ENCODE measurements around the gene GCSAM. TPM values are rescaled to one million over a fixed set of nuclear protein-coding genes. Genes with fewer than 3 reads are reported as not detected.

GCSAM gene
- total and polyA plus RNA-seq, 4 experiments from 2014 or later: 36.8 to 42.1 (median 41.1) TPM

GRCh38 chr3:112143689-112144088, 10.6 kb upstream of the GCSAM start:
- ChIA-PET CTCF (ENCODE audit: partially characterized antibody) (interaction anchor here (1.6 kb wide), 1 partner anchor 150 kb away, joined by 4 read pairs; the partner anchor contains the start of gene SLC9C1), POLR2A (ENCODE audit: partially characterized antibody) (no interaction called here)
- H3K4me3 ChIP-seq (ENCODE audit: low read length in 2 of 2): no peak overlapping the region
- peak overlapping the region; percentile 44 to 89 (median 83) for H3K27ac Mint-ChIP-seq
- peak overlapping the region; percentile 71 to 88 (median 84) for H3K4me3 Mint-ChIP-seq
- H3K9me3 Mint-ChIP-seq: peaks cover 0 to 38% (median 21%) of the 10 kb centered on the region in 8 donors
- no peak for DNase-seq
- no peaks in the 10 kb centered on the region for H3K36me3 ChIP-seq (ENCODE audit: insufficient read depth, low read length)
- peaks cover 9 to 11% of the 10 kb centered on the region in 2 donors for H3K36me3 Mint-ChIP-seq
- H3K4me1 Mint-ChIP-seq: peaks cover 8 to 13% (median 10%) of the 10 kb centered on the region in 4 donors
- H3K27ac ChIP-seq (ENCODE audit: low read depth, low read length): no peak overlapping the region
- peaks cover 7% of the 10 kb centered on the region for H3K4me1 ChIP-seq (ENCODE audit: insufficient read depth, low read length)
- H3K9me3 ChIP-seq (ENCODE audit: control insufficient read depth in 1 of 2, low read length in 2 of 2): peaks cover 0 to 4% of the 10 kb centered on the region in 2 donors
- no peaks in the 10 kb centered on the region for H3K27me3 ChIP-seq (ENCODE audit: insufficient read depth, low read length)
- H3K27me3 Mint-ChIP-seq: no peaks in the 10 kb centered on the region
- intact Hi-C loops (cut with micrococcal nuclease): no loop called here

GRCh38 chr3:112143251-112143650, 10.2 kb upstream of the GCSAM start:
- Mint-ChIP-seq H3K36me3 (peaks cover 9 to 11% of the 10 kb centered on the region in 2 donors), H3K4me3 (peak overlapping the region; percentile 71 to 88 (median 84)), H3K4me1 (peaks cover 8 to 13% (median 10%) of the 10 kb centered on the region in 4 donors), H3K9me3 (peaks cover 0 to 38% (median 21%) of the 10 kb centered on the region in 8 donors), H3K27me3 (no peaks in the 10 kb centered on the region), H3K27ac (peak overlapping the region; percentile 44 to 89 (median 83))
- ChIA-PET CTCF (ENCODE audit: partially characterized antibody) (interaction anchor here (1.6 kb wide), 1 partner anchor 150 kb away, joined by 4 read pairs; the partner anchor contains the start of gene SLC9C1), POLR2A (ENCODE audit: partially characterized antibody) (no interaction called here)
- Histone ChIP-seq H3K27me3 (ENCODE audit: insufficient read depth, low read length) (no peaks in the 10 kb centered on the region), H3K36me3 (ENCODE audit: insufficient read depth, low read length) (no peaks in the 10 kb centered on the region), H3K27ac (ENCODE audit: low read depth, low read length) (no peak overlapping the region), H3K4me3 (ENCODE audit: low read length in 2 of 2) (no peak overlapping the region), H3K9me3 (ENCODE audit: control insufficient read depth in 1 of 2, low read length in 2 of 2) (peaks cover 0 to 4% of the 10 kb centered on the region in 2 donors), H3K4me1 (ENCODE audit: insufficient read depth, low read length) (peaks cover 7% of the 10 kb centered on the region)
- no peak for DNase-seq
- intact Hi-C loops (cut with micrococcal nuclease): no loop called here

DNA sequence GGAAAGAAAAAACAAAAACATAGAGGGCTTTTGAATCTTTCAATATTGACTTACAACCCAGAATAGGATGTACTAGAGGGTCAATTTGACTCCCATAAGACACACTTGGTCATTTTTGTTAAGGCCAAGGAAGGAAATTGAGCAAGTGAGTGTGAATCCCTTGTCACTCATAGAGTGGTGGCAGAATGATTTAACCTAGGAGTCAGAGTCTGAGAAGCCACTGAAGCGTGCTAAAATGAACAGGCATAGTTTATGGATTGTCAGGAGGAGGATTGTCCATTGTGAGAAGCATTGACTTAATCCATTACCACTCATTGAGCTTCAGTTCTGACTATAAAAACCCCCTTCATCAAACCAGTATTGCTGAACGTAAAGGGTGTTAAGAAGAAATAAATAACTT, 8.2 kb upstream of the GCSAM start:
- H3K27ac Mint-ChIP-seq: no peak overlapping the region
- no peak overlapping the region for H3K4me3 ChIP-seq (ENCODE audit: low read length in 2 of 2)
- no peak for DNase-seq
- peaks cover 0 to 4% of the 10 kb centered on the region in 2 donors for H3K36me3 Mint-ChIP-seq
- no peaks in the 10 kb centered on the region for H3K27me3 ChIP-seq (ENCODE audit: insufficient read depth, low read length)
- H3K4me1 Mint-ChIP-seq: peaks cover 17 to 31% (median 25%) of the 10 kb centered on the region in 4 donors
- peaks cover 23% of the 10 kb centered on the region for H3K4me1 ChIP-seq (ENCODE audit: insufficient read depth, low read length)
- ChIA-PET POLR2A (ENCODE audit: partially characterized antibody) (no interaction called here), CTCF (ENCODE audit: partially characterized antibody) (no interaction called here)
- H3K27me3 Mint-ChIP-seq: no peaks in the 10 kb centered on the region
- intact Hi-C loops (cut with micrococcal nuclease): no loop called here
- no peak overlapping the region for H3K4me3 Mint-ChIP-seq
- peaks cover 0 to 4% of the 10 kb centered on the region in 2 donors for H3K9me3 ChIP-seq (ENCODE audit: control insufficient read depth in 1 of 2, low read length in 2 of 2)
- no peaks in the 10 kb centered on the region for H3K36me3 ChIP-seq (ENCODE audit: insufficient read depth, low read length)
- peaks cover 0 to 18% (median 7%) of the 10 kb centered on the region in 8 donors for H3K9me3 Mint-ChIP-seq
- H3K27ac ChIP-seq (ENCODE audit: low read depth, low read length): no peak overlapping the region

DNA sequence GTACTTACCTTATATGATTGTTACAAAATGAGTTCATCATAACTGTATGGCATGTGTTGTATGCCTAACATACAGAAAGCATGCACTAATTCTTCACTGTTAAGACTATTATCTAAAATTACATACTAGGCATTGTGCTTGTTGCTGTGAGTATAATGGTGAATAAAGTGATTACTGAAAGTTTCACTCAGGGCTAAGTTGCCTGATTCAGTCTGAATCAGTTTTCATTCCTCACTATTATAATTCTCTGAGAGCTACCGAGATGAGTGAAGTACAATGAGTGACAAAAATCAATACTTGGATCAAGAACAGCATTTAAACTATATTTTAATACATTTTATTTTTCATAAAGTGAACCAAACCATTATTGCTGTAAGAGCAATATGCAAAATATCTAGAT, 7.5 kb upstream of the GCSAM start:
- H3K9me3 Mint-ChIP-seq: peaks cover 0 to 11% (median 3%) of the 10 kb centered on the region in 8 donors
- DNase-seq: no peak
- ChIA-PET POLR2A (ENCODE audit: partially characterized antibody) (no interaction called here), CTCF (ENCODE audit: partially characterized antibody) (interaction anchor here (3.8 to 6.8 kb wide), 2 partner anchors 12 to 153 kb away, joined by 26 to 43 read pairs; partner anchors contain the start of gene SLC9C1)
- peak overlapping the region in 1 of 7 donors; percentile 54 for H3K27ac Mint-ChIP-seq
- Histone ChIP-seq H3K4me3 (ENCODE audit: low read length in 2 of 2) (no peak overlapping the region), H3K36me3 (ENCODE audit: insufficient read depth, low read length) (no peaks in the 10 kb centered on the region), H3K27me3 (ENCODE audit: insufficient read depth, low read length) (no peaks in the 10 kb centered on the region), H3K27ac (ENCODE audit: low read depth, low read length) (no peak overlapping the region), H3K9me3 (ENCODE audit: control insufficient read depth in 1 of 2, low read length in 2 of 2) (peaks cover 0 to 4% of the 10 kb centered on the region in 2 donors), H3K4me1 (ENCODE audit: insufficient read depth, low read length) (peaks cover 31% of the 10 kb centered on the region)
- no peak overlapping the region for H3K4me3 Mint-ChIP-seq
- peaks cover 22 to 38% (median 32%) of the 10 kb centered on the region in 4 donors for H3K4me1 Mint-ChIP-seq
- no peaks in the 10 kb centered on the region for H3K27me3 Mint-ChIP-seq
- intact Hi-C loops (cut with micrococcal nuclease): no loop called here
- peaks cover 0 to 4% of the 10 kb centered on the region in 2 donors for H3K36me3 Mint-ChIP-seq

GRCh38 chr3:112138219-112138969, 5.3 kb upstream of the GCSAM start:
- Histone ChIP-seq H3K9me3 (ENCODE audit: control insufficient read depth in 1 of 2, low read length in 2 of 2) (no peaks in the 10 kb centered on the region), H3K36me3 (ENCODE audit: insufficient read depth, low read length) (no peaks in the 10 kb centered on the region), H3K27me3 (ENCODE audit: insufficient read depth, low read length) (no peaks in the 10 kb centered on the region), H3K4me1 (ENCODE audit: insufficient read depth, low read length) (peaks cover 50% of the 10 kb centered on the region), H3K4me3 (ENCODE audit: low read length in 2 of 2) (no peak overlapping the region), H3K27ac (ENCODE audit: low read depth, low read length) (no peak overlapping the region)
- POLR2A ChIA-PET (ENCODE audit: partially characterized antibody): interaction anchor here (0.8 to 2.3 kb wide), 3 partner anchors 10 to 27 kb away, joined by 3 to 10 read pairs (median 3); no protein-coding TSS in a partner anchor
- CTCF ChIA-PET (ENCODE audit: partially characterized antibody): interaction anchor here (0.8 to 6.8 kb wide), 22 partner anchors 9 to 395 kb away, joined by 3 to 43 read pairs (median 6); partner anchors contain the start of genes BTLA and SLC9C1
- Mint-ChIP-seq H3K27ac (no peak overlapping the region), H3K4me1 (peaks cover 37 to 54% (median 47%) of the 10 kb centered on the region in 4 donors), H3K4me3 (no peak overlapping the region), H3K36me3 (no peaks in the 10 kb centered on the region), H3K9me3 (no peaks in the 10 kb centered on the region), H3K27me3 (no peaks in the 10 kb centered on the region)
- intact Hi-C loops (cut with micrococcal nuclease): no loop called here
- no peak for DNase-seq

DNA sequence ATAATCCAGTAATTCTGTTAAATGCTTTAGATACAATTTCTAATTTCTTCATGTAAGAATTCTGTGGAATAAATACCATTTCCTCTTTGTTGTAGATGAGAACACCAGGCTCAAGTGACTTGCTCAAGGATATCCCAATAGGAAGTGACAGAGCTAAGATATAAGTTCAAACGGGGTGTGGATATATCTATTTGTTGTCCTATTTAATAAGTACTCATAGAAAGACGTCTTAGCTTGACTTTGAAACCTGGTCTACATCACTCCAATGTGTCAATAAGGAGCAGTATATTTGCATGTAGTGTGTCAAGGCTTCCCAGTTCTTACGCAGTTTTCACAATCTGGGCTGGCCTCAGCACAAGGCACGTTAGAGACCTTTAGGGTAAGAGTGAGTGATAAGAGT, 4.7 kb upstream of the GCSAM start:
- Histone ChIP-seq H3K4me1 (ENCODE audit: insufficient read depth, low read length) (peaks cover 52% of the 10 kb centered on the region), H3K36me3 (ENCODE audit: insufficient read depth, low read length) (no peaks in the 10 kb centered on the region), H3K27ac (ENCODE audit: low read depth, low read length) (no peak overlapping the region), H3K27me3 (ENCODE audit: insufficient read depth, low read length) (no peaks in the 10 kb centered on the region), H3K4me3 (ENCODE audit: low read length in 2 of 2) (no peak overlapping the region), H3K9me3 (ENCODE audit: control insufficient read depth in 1 of 2, low read length in 2 of 2) (no peaks in the 10 kb centered on the region)
- no peak overlapping the region for H3K27ac Mint-ChIP-seq
- no peaks in the 10 kb centered on the region for H3K27me3 Mint-ChIP-seq
- H3K9me3 Mint-ChIP-seq: no peaks in the 10 kb centered on the region
- peaks cover 41 to 57% (median 49%) of the 10 kb centered on the region in 4 donors for H3K4me1 Mint-ChIP-seq
- no peak overlapping the region for H3K4me3 Mint-ChIP-seq
- DNase-seq: no peak
- peaks cover 0 to 5% of the 10 kb centered on the region in 2 donors for H3K36me3 Mint-ChIP-seq
- CTCF ChIA-PET (ENCODE audit: partially characterized antibody): interaction anchor here (0.5 to 6.8 kb wide), 24 partner anchors 9 to 396 kb away, joined by 3 to 43 read pairs (median 6); partner anchors contain the start of genes BTLA and SLC9C1
- POLR2A ChIA-PET (ENCODE audit: partially characterized antibody): interaction anchor here (2.3 kb wide), 1 partner anchor 9 kb away, joined by 10 read pairs; no protein-coding TSS in a partner anchor
- intact Hi-C loops (cut with micrococcal nuclease): loop anchor here (1.0 to 2.0 kb wide), 6 partner anchors 25 to 394 kb away; no protein-coding TSS in a partner anchor
